DND-41 (cell line): ENCODE results near the gene FTO.

Source experiments
- ATAC-seq: fragments of 200-7000 bp; cut with Tn5 transposase; 3 replicates; pipeline ENCODE4 v1.9.1; 2021; ENCODE audit warnings: low read depth; ENCODE audit not compliant: insufficient read depth
- DNase-seq: peaks from one replicate; pipeline ENCODE4 v3.0.0-alpha.2; 2020
- H2AFZ ChIP-seq: 2 replicates; pipeline ENCODE4 v1.6.0; 2012; ENCODE audit warnings: low read depth, low read length
- H3K27ac ChIP-seq: 2 replicates; pipeline ENCODE4 v1.5.1; 2012; ENCODE audit warnings: low read length, inconsistent platforms
- H3K27me3 ChIP-seq: fragments of 200-600 bp; sonication (generic); 2 replicates; pipeline ENCODE4 v1.6.0; 2012; ENCODE audit warnings: low read length, mild to moderate bottlenecking, inconsistent platforms; ENCODE audit not compliant: insufficient read depth, poor library complexity
- H3K36me3 ChIP-seq: 2 replicates; pipeline ENCODE4 v1.5.1; 2012; ENCODE audit warnings: low read length, inconsistent platforms; ENCODE audit not compliant: insufficient read depth
- H3K4me1 ChIP-seq: 2 replicates; pipeline ENCODE4 v1.5.1; 2012; ENCODE audit warnings: mild to moderate bottlenecking, low read length; ENCODE audit not compliant: insufficient read depth
- H3K4me2 ChIP-seq: 2 replicates; pipeline ENCODE4 v1.6.0; 2012; ENCODE audit warnings: mild to moderate bottlenecking, moderate library complexity, low read length, inconsistent platforms; ENCODE audit not compliant: insufficient read depth
- H3K4me3 ChIP-seq, 2 experiments: fragments of 200-600 bp in 1 of 2; shearing (Covaris generic) in 1 of 2; 2 replicates each; pipeline ENCODE4 v1.5.1; 2012 to 2016; ENCODE audit warnings: inconsistent platforms in 2 of 2, low read length in 2 of 2, mild to moderate bottlenecking in 2 of 2, low read depth in 1 of 2, moderate library complexity in 1 of 2
- H3K79me2 ChIP-seq: 2 replicates; pipeline ENCODE4 v1.6.0; 2012; ENCODE audit warnings: low read length, inconsistent platforms; ENCODE audit not compliant: insufficient read depth
- H3K9ac ChIP-seq: 2 replicates; pipeline ENCODE4 v1.6.0; 2012; ENCODE audit warnings: low read depth, mild to moderate bottlenecking, inconsistent platforms, low read length, moderate library complexity
- H3K9me3 ChIP-seq: 2 replicates; pipeline ENCODE4 v1.5.1; 2012; ENCODE audit warnings: low read length, moderate library complexity, mild to moderate bottlenecking, inconsistent platforms; ENCODE audit not compliant: insufficient read depth, severe bottlenecking
- H4K20me1 ChIP-seq: 2 replicates; pipeline ENCODE4 v1.6.0; 2012; ENCODE audit warnings: low read length; ENCODE audit not compliant: insufficient read depth
- EZH2 ChIP-seq: IDR thresholded peaks from 3 replicates; pipeline ENCODE4 v1.6.1; 2012; ENCODE audit warnings: borderline replicate concordance, low read depth, mild to moderate bottlenecking, moderate library complexity, low read length, inconsistent platforms; ENCODE audit not compliant: severe bottlenecking
- TF ChIP-seq, protein P1 (sequence below): IDR thresholded peaks from 2 replicates; pipeline ENCODE4 v1.5.1; 2012; ENCODE audit warnings: borderline replicate concordance, low read length, moderate library complexity, mild to moderate bottlenecking; ENCODE audit not compliant: poor library complexity, severe bottlenecking; ENCODE audit errors: extremely low read depth

The FTO gene

DNA sequence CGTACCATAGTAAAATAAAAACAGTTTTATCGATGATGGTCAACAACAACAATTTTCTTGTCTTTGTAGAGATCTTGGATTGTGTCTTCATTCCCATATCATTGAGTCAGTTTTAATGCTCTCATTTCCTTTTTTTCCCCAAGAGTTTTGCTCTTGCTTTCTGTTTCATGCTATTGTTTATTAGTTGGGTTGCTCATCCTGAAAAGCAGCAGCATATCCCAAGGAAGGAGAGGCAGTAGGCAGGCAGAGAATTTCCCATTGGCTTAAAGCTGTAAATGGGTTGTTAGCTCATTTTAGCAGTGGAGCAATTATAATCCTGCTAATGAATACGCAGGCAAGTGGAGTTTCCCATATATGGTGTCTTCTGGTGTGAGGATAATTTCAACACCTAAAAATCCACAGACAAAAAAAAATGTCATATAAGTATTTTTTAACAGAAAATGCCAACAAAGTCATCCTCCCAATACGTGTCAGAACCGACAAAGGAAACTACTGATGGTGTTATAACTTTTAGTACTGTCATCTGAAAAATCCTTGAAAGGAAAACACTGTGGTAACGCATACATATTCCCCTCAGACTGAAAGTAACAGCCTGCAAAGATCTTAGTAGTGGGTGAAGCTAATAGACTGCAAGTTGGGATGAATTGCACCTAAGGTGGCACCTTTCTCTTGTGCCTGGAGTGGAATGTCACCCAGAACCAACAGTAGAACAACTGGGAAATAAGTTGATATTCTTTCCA is 218.3 kb downstream of the FTO start:
- H3K9ac ChIP-seq = no peak overlapping the region
- H3K9me3 ChIP-seq = no peaks in the 10 kb centered on the region
- H3K4me1 ChIP-seq = peaks cover 46% of the 10 kb centered on the region
- no peak overlapping the region for H2AFZ ChIP-seq
- no peak for ATAC-seq
- no peak overlapping the region for H3K4me2 ChIP-seq
- H3K27ac ChIP-seq = peak overlapping the region; percentile 34
- no peaks in the 10 kb centered on the region for H3K27me3 ChIP-seq
- TF ChIP-seq EZH2 = no peak
- TF ChIP-seq, protein P1, sequence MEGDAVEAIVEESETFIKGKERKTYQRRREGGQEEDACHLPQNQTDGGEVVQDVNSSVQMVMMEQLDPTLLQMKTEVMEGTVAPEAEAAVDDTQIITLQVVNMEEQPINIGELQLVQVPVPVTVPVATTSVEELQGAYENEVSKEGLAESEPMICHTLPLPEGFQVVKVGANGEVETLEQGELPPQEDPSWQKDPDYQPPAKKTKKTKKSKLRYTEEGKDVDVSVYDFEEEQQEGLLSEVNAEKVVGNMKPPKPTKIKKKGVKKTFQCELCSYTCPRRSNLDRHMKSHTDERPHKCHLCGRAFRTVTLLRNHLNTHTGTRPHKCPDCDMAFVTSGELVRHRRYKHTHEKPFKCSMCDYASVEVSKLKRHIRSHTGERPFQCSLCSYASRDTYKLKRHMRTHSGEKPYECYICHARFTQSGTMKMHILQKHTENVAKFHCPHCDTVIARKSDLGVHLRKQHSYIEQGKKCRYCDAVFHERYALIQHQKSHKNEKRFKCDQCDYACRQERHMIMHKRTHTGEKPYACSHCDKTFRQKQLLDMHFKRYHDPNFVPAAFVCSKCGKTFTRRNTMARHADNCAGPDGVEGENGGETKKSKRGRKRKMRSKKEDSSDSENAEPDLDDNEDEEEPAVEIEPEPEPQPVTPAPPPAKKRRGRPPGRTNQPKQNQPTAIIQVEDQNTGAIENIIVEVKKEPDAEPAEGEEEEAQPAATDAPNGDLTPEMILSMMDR = no peak
- H3K4me3 ChIP-seq = no peak overlapping the region
- no peaks in the 10 kb centered on the region for H4K20me1 ChIP-seq
- no peak for DNase-seq
- no peaks in the 10 kb centered on the region for H3K36me3 ChIP-seq
- no peaks in the 10 kb centered on the region; the same call in 1 of the 2 replicates for H3K79me2 ChIP-seq

DNA sequence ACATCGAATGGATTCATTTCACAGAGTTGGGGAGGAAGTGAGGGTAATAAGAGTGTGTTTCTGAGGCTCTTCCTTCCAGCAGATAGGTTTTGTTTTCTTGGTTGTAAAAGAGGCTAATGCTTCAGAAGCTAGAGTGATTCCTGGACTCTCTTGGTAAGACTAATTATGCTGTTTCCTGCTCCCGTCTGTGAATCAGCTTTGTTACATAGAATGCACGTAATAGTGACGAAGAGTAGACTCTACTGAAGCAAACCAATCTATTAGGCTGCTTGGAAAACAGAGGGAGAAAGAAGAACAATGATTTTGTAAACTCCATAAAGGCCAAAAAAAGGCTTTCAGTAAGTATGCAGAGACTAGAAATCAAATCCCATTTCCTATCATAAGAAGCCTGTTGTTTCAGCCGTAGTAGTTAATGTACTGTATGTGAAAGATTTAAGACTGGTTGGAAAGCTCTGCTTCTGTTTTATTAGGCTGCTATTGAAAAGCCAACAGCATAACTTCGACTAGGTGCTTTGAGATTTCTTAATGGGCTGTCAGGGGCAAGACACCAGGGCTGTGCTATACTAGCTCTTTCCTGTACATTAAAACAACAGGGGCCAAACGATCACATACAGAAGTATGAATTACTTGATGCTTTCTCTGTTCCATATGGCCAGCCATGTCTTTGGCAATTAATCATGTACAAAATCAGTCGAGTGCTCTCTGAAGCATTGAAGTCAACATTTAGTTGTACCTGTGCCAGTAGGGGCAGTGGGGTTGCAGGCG is 219.0 kb downstream of the FTO start:
- H3K4me1 ChIP-seq = peaks cover 46% of the 10 kb centered on the region
- H3K4me3 ChIP-seq = no peak overlapping the region
- H2AFZ ChIP-seq = no peak overlapping the region
- H3K9me3 ChIP-seq = no peaks in the 10 kb centered on the region
- H3K79me2 ChIP-seq = no peaks in the 10 kb centered on the region; the same call in 1 of the 2 replicates
- no peak overlapping the region for H3K9ac ChIP-seq
- no peaks in the 10 kb centered on the region for H3K36me3 ChIP-seq
- ATAC-seq = no peak
- TF ChIP-seq, protein P1 = peak; percentile 6
- no peak for TF ChIP-seq EZH2
- H4K20me1 ChIP-seq = no peaks in the 10 kb centered on the region
- no peak overlapping the region for H3K4me2 ChIP-seq
- no peak for DNase-seq
- H3K27ac ChIP-seq = peak overlapping the region; percentile 61
- H3K27me3 ChIP-seq = no peaks in the 10 kb centered on the region

DNA sequence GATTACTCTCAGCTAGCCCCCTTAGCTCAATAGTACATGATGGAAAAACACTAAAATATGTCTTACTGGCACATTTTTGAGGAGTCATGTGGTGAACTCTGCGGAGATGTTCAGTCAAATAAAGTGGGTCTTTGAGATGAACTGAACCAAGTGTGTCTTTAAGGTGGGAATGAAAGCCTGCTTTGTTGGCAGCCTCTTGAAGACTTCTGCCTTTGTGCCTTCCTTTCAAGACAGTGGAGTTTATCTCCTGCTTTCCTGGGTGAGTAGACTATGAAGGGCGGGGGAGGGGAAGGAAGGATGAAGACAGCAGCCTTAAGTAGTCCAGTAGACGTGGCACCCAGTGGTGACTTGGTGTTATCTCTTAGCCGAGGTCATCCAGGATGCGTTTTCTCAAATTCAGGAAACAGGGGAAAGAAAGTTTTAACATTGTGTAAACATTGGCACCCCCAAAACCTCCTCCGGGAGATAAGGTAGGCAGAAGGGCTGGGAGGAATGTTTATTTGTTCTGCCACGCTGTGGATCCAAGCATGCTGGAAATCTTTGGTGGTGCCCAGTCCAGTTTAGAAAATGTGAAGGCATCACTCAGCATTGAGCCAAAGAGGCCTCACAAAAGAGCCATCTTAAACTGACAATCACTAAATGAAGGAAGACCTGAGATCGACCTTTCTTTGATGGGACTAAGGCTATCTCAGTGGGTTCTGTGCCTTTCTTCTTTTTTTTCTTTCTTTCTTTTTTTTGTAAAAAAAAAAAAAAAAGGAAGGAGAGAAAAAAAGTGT is 220.6 kb downstream of the FTO start:
- Histone ChIP-seq H3K79me2 (no peaks in the 10 kb centered on the region; the same call in 1 of the 2 replicates), H3K27ac (peak overlapping the region; percentile 61), H2AFZ (no peak overlapping the region), H3K4me3 (no peak overlapping the region; a peak in 1 of 4 replicates), H3K27me3 (no peaks in the 10 kb centered on the region), H3K9me3 (no peaks in the 10 kb centered on the region), H3K4me2 (peak overlapping the region; percentile 24), H3K9ac (no peak overlapping the region), H4K20me1 (no peaks in the 10 kb centered on the region), H3K36me3 (no peaks in the 10 kb centered on the region), H3K4me1 (peaks cover 46% of the 10 kb centered on the region)
- DNase-seq = no peak
- peak; percentile 58 for ATAC-seq
- TF ChIP-seq, protein P1 = no peak
- TF ChIP-seq EZH2 = no peak
